Endothelial cell of umbilical vein (primary cell): ENCODE results near the gene ZDHHC13. TPM values are rescaled to one million over a fixed set of nuclear protein-coding genes. Genes with fewer than 3 reads are reported as not detected.
"Not testable (repeated sequence)": the region's sequence is repeated elsewhere in the genome, so short reads cannot be mapped to it uniquely, and the experiment has no call there.

ENCODE experiments used
- BruUV-seq: library from RNA; stranded (reverse); fragments of 400-500 nt; replicated peaks from 2 replicates; lab custom pipeline; 2021; lab: Mats Ljungman, UMichigan
- CTCF ChIA-PET: fragments of 300-600, 350-600 bp; sonication (Branson Sonifier 250); formaldehyde crosslinking; loops from one replicate; lab custom pipeline; 2021; ENCODE audit warnings: antibody characterized with exemption, inconsistent platforms; lab: Charles Lee
- POLR2A ChIA-PET: fragments of 300-600, 350-600 bp; sonication (Branson Sonifier 250); formaldehyde crosslinking; loops from one replicate; lab custom pipeline; 2021; ENCODE audit warnings: antibody characterized with exemption, inconsistent platforms; lab: Charles Lee
- DNase-seq: peaks from one replicate; pipeline ENCODE4 v3.0.0-alpha.2; 2011; ENCODE audit warnings: low read depth, low spot score
- FAIRE-seq: peaks from 2 replicates; lab custom pipeline; 2011; peaks lifted over from hg19 to GRCh38; lab: Jason Lieb, UNC
- H2AFZ ChIP-seq: 2 replicates; pipeline ENCODE4 v1.6.0; 2012; ENCODE audit warnings: low read depth, low read length, control low read depth, inconsistent platforms
- H3K27ac ChIP-seq: 2 replicates; pipeline ENCODE4 v1.5.1; 2011; ENCODE audit warnings: low read depth, mild to moderate bottlenecking, control low read depth, low read length, moderate library complexity; ENCODE audit not compliant: insufficient read depth
- H3K27me3 ChIP-seq, 2 experiments: 2 replicates each; pipeline versions ENCODE4 v1.6.0 to v1.6.1; 2011; ENCODE audit warnings: low read length in 2 of 2, mixed read lengths in 1 of 2; ENCODE audit not compliant: control insufficient read depth in 2 of 2, insufficient read depth in 2 of 2
- H3K36me3 ChIP-seq, 2 experiments: 2 replicates in 1 of 2; 3 replicates in 1 of 2; pipeline ENCODE4 v1.5.1; 2011; ENCODE audit warnings: low read length in 2 of 2, mild to moderate bottlenecking in 1 of 2, moderate library complexity in 1 of 2; ENCODE audit not compliant: control insufficient read depth in 2 of 2, insufficient read depth in 2 of 2; ENCODE audit errors: extremely low read depth in 1 of 2
- H3K4me1 ChIP-seq: 3 replicates; pipeline ENCODE4 v1.5.1; 2011; ENCODE audit warnings: mild to moderate bottlenecking, low read length; ENCODE audit not compliant: control insufficient read depth, insufficient read depth; ENCODE audit errors: extremely low read depth
- H3K4me2 ChIP-seq: 2 replicates; pipeline ENCODE4 v1.6.1; 2011; ENCODE audit warnings: low read length, control low read depth, mixed read lengths; ENCODE audit not compliant: insufficient read depth
- H3K4me3 ChIP-seq, 3 experiments: fragments of 200-600 bp in 1 of 3; sonication (generic), shearing (Covaris generic) in 1 of 3; replicated peaks in 1 of 3; 2 replicates each; pipeline ENCODE4 v1.5.1; 2011 to 2016; ENCODE audit warnings: control low read depth in 3 of 3, low read length in 3 of 3, mild to moderate bottlenecking in 2 of 3, inconsistent platforms in 1 of 3, low read depth in 1 of 3, moderate library complexity in 1 of 3; ENCODE audit not compliant: insufficient read depth in 1 of 3
- H3K79me2 ChIP-seq: 2 replicates; pipeline ENCODE4 v1.6.0; 2012; ENCODE audit warnings: low read length, inconsistent platforms; ENCODE audit not compliant: control insufficient read depth, insufficient read depth
- H3K9ac ChIP-seq: replicated peaks from 2 replicates; pipeline ENCODE3; 2011; ENCODE audit warnings: low read length, control low read depth; ENCODE audit not compliant: insufficient read depth; ENCODE audit errors: extremely low read depth
- H3K9me1 ChIP-seq: replicated peaks from 3 replicates; pipeline ENCODE4 v1.6.0; 2011; ENCODE audit warnings: mild to moderate bottlenecking, low read length; ENCODE audit not compliant: control insufficient read depth, insufficient read depth; ENCODE audit errors: extremely low read depth
- H3K9me3 ChIP-seq: replicated peaks from 2 replicates; pipeline ENCODE4 v1.5.1; 2012; ENCODE audit warnings: low read length, inconsistent platforms; ENCODE audit not compliant: control insufficient read depth, insufficient read depth
- H4K20me1 ChIP-seq: replicated peaks from 2 replicates; pipeline ENCODE3; 2011; ENCODE audit warnings: mild to moderate bottlenecking, low read length; ENCODE audit not compliant: control insufficient read depth, insufficient read depth; ENCODE audit errors: extremely low read depth
- CTCF ChIP-seq, 2 donors: IDR thresholded peaks; 1 replicate in 1 of 2; 2 replicates in 1 of 2; pipeline ENCODE4 v1.5.1; 2011; ENCODE audit warnings: low read length in 2 of 2, mild to moderate bottlenecking in 2 of 2, moderate library complexity in 2 of 2, control low read depth in 1 of 2, inconsistent platforms in 1 of 2, low read depth in 1 of 2; ENCODE audit not compliant: insufficient read depth in 1 of 2; ENCODE audit errors: extremely low read depth in 1 of 2
- EZH2 ChIP-seq: IDR thresholded peaks from 2 replicates; pipeline ENCODE4 v1.6.1; 2012; ENCODE audit warnings: borderline replicate concordance, low read depth, mild to moderate bottlenecking, moderate library complexity, low read length, inconsistent platforms; ENCODE audit not compliant: severe bottlenecking
- FOS ChIP-seq: IDR thresholded peaks from 2 replicates; pipeline ENCODE4 v1.6.1; 2011; ENCODE audit warnings: mild to moderate bottlenecking, low read length, moderate library complexity, borderline replicate concordance; ENCODE audit not compliant: insufficient read depth
- GATA2 ChIP-seq: IDR thresholded peaks from 2 replicates; pipeline ENCODE4 v1.7.0; 2011; ENCODE audit warnings: low read depth, mild to moderate bottlenecking, moderate library complexity, mixed read lengths, low read length; ENCODE audit not compliant: insufficient read length, insufficient read depth
- JUN ChIP-seq: IDR thresholded peaks from 2 replicates; pipeline ENCODE4 v1.6.1; 2011; ENCODE audit warnings: borderline replicate concordance, low read depth; ENCODE audit not compliant: insufficient read length, insufficient read depth
- MAX ChIP-seq: IDR thresholded peaks from 2 replicates; pipeline ENCODE4 v1.6.1; 2011; ENCODE audit not compliant: insufficient read depth, insufficient read length
- MYC ChIP-seq: IDR thresholded peaks from one replicate; pipeline ENCODE4 v1.6.1; 2011; ENCODE audit warnings: mild to moderate bottlenecking, low read depth, low read length
- POLR2A ChIP-seq: IDR thresholded peaks from 2 replicates; pipeline ENCODE4 v1.6.1; 2012; ENCODE audit warnings: low read depth, mild to moderate bottlenecking, control low read depth, low read length
- POLR2AphosphoS5 ChIP-seq: IDR thresholded peaks from 2 replicates; pipeline ENCODE4 v1.6.1; 2012; ENCODE audit warnings: low read depth, mild to moderate bottlenecking, control low read depth, low read length, moderate library complexity; ENCODE audit not compliant: insufficient read depth
- dilution Hi-C: fragments of 300-500 bp; cut with MboI; formaldehyde crosslinking; loops from one replicate; pipeline ENCODE4 v1.15.0; 2019; ENCODE audit warnings: low sequenced_read_pairs; ENCODE audit not compliant: extremely low pct_ligation_motif_present
- intact Hi-C: fragments of 100-400 bp; cut with micrococcal nuclease; formaldehyde crosslinking; loops from one replicate; pipeline ENCODE4 v1.10.0; 2022
- polyA plus RNA-seq, 4 experiments: library from polyadenylated mRNA; depleted of rRNA in 3 of 4; stranded (reverse) in 3 of 4; unstranded in 1 of 4; fragments of >200 nt; gene quantifications; 2 replicates each; pipeline versions ENCODE4 v1.2.1 to v1.2.3, GENCODE V29; 2011 to 2012; ENCODE audit warnings: missing spikeins in 1 of 4
- total RNA-seq: library from RNA; stranded (reverse); gene quantifications from 2 replicates; pipeline ENCODE4 v1.2.3, GENCODE V29; 2021

Gene ZDHHC13
- total and polyA plus RNA-seq, 2 donors (not counting 3 experiments of a cell fraction or from before 2014, with no cell fraction given), result 37.4 to 52.9 TPM

GRCh38 chr11:19134004-19134403, 17.0 kb downstream of the ZDHHC13 start:
- Histone ChIP-seq H3K79me2 (peaks cover 39% of the 10 kb centered on the region), H3K9me3 (no peaks in the 10 kb centered on the region), H3K4me3 (no peak overlapping the region), H3K4me1 (no peaks in the 10 kb centered on the region), H3K9me1 (no peaks in the 10 kb centered on the region), H3K27me3 (no peaks in the 10 kb centered on the region), H3K36me3 (peaks cover 0 to 6% of the 10 kb centered on the region in 2 experiments), H2AFZ (no peak overlapping the region), H3K4me2 (no peak overlapping the region), H3K9ac (no peak overlapping the region), H4K20me1 (peaks cover 2% of the 10 kb centered on the region), H3K27ac (no peak overlapping the region)
- no peak for FAIRE-seq
- ChIA-PET POLR2A (no interaction called here), CTCF (interaction anchor here (0.8 kb wide), 1 partner anchor 57 kb away, joined by 3 read pairs; no protein-coding TSS in a partner anchor)
- dilution Hi-C loops, result no loop called here
- intact Hi-C loops, result no loop called here
- no peak for DNase-seq
- no TSS peak for BruUV-seq
- no peak for TF ChIP-seq EZH2
- no peak for TF ChIP-seq FOS
- TF ChIP-seq JUN, result no peak
- no peak for TF ChIP-seq MYC
- TF ChIP-seq POLR2AphosphoS5, result no peak
- TF ChIP-seq MAX, result no peak
- no peak for TF ChIP-seq CTCF (IDR thresholded peaks at IDR 0.05; ENCODE audit: extremely low read depth in 1 of 2, insufficient read depth in 1 of 2, low read depth in 1 of 2, low read length in 2 of 2)
- no peak for TF ChIP-seq GATA2
- TF ChIP-seq POLR2A, result no peak

GRCh38 chr11:19136884-19137283, 19.9 kb downstream of the ZDHHC13 start:
- H3K27me3 ChIP-seq, CTCF ChIA-PET, intact Hi-C loops, H3K9me3 ChIP-seq, BruUV-seq, POLR2A ChIA-PET, H3K36me3 ChIP-seq, H3K27ac ChIP-seq, dilution Hi-C loops, H3K9ac ChIP-seq, H3K4me2 ChIP-seq, H3K9me1 ChIP-seq, H4K20me1 ChIP-seq, FAIRE-seq, H3K4me3 ChIP-seq, H2AFZ ChIP-seq, H3K4me1 ChIP-seq, DNase-seq: not testable (repeated sequence)
- H3K79me2 ChIP-seq, result peaks cover 14% of the 10 kb centered on the region
